Coronary artery (tissue), 2 donors: Measurements from ENCODE around the gene CD244.
A peak's percentile ranks its signal among the peaks of the same experiment; 100 is the strongest.

ENCODE experiments used
- DNase-seq: peaks from one replicate; pipeline ENCODE4 v3.0.0-alpha.2; 2017; ENCODE audit warnings: low spot score
- H3K27ac ChIP-seq, 2 donors: fragments of 200-600 bp; sonication (generic); one replicate each; pipeline ENCODE4 v1.5.1; 2016 to 2019
- H3K4me3 ChIP-seq: fragments of 200-600 bp; sonication (generic); 2 replicates; pipeline ENCODE4 v1.5.1; 2016; ENCODE audit warnings: mild to moderate bottlenecking, moderate library complexity
- CTCF ChIP-seq: fragments of 200-600 bp; sonication (generic); IDR thresholded peaks from one replicate; pipeline ENCODE4 v1.5.1; 2019; ENCODE audit warnings: antibody characterized with exemption

CD244 gene

GRCh38 chr1:160865337-160865736, 2.6 kb upstream of the CD244 start:
- Histone ChIP-seq H3K4me3 (no peak overlapping the region), H3K27ac (no peak overlapping the region)
- no peak for TF ChIP-seq CTCF
- DNase-seq: no peak

GRCh38 chr1:160864173-160864572, 1.5 kb upstream of the CD244 start:
- Histone ChIP-seq H3K27ac (peak overlapping the region in 1 of 2 donors; percentile 22), H3K4me3 (no peak overlapping the region)
- TF ChIP-seq CTCF: no peak
- no peak for DNase-seq

GRCh38 chr1:160863774-160864131, 1.1 kb upstream of the CD244 start:
- Histone ChIP-seq H3K27ac (no peak overlapping the region), H3K4me3 (no peak overlapping the region)
- no peak for DNase-seq
- TF ChIP-seq CTCF: no peak

GRCh38 chr1:160863061-160863773, 530 bp upstream of the CD244 start:
- TF ChIP-seq CTCF: no peak
- Histone ChIP-seq H3K4me3 (no peak overlapping the region), H3K27ac (peak overlapping the region in 1 of 2 donors; percentile 62)
- DNase-seq: no peak

GRCh38 chr1:160860840-160861505, 1.7 kb downstream of the CD244 start:
- DNase-seq: no peak
- Histone ChIP-seq H3K4me3 (no peak overlapping the region), H3K27ac (no peak overlapping the region)
- TF ChIP-seq CTCF: no peak

GRCh38 chr1:160859166-160859565, 3.5 kb downstream of the CD244 start:
- DNase-seq: no peak
- no peak for TF ChIP-seq CTCF
- H3K27ac ChIP-seq: no peak overlapping the region
- no peak overlapping the region for H3K4me3 ChIP-seq

GRCh38 chr1:160858507-160858906, 4.2 kb downstream of the CD244 start:
- TF ChIP-seq CTCF: no peak
- no peak for DNase-seq
- Histone ChIP-seq H3K27ac (no peak overlapping the region), H3K4me3 (no peak overlapping the region)
